AG10803 (cell line): ENCODE results near the gene CCDC141.
A peak's percentile ranks its signal among the peaks of the same experiment; 100 is the strongest.

Experiments used
- DNase-seq: peaks from one replicate; pipeline ENCODE4 v3.0.0; 2010; ENCODE audit warnings: low read depth
- H3K4me3 ChIP-seq: 2 replicates; pipeline ENCODE4 v1.5.1; 2011; ENCODE audit warnings: mild to moderate bottlenecking, low read length, control low read depth
- CTCF ChIP-seq: conservative IDR thresholded peaks from 2 replicates; pipeline ENCODE4 v1.5.1; 2011; ENCODE audit warnings: mild to moderate bottlenecking, low read length, control low read depth, inconsistent platforms

The CCDC141 gene

DNA sequence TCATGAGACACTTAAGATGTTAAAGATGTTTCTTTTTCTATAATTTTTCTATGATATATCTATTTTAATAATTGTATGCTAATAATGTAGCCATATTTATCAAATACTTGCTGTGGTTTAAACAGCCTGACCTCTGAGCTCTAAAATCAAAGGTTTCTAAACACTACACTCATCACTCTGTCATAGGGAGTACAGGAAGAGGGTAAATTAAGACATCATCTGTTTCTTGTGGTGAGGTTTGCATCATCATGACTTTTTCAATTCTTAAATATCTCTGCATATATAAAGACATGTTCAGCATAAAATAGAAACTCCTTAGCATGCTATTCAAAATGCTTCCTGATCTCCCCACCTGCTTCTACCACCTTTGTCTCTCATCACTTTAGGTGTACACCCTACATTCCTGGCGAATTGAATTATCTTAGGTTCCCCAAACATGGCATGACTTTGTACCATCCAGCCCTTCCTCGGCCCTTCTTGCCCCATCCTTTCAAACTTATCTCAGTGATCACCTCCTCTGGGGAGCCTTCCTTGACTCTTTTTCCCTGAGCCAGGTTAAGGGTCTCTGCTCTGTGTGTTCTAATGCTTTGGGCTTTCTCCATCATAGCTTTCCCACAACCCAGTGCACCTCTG, 137.4 kb downstream of the CCDC141 start:
- no peak overlapping the region for H3K4me3 ChIP-seq
- DNase-seq = peak; percentile 3
- TF ChIP-seq CTCF = no peak

GRCh38 chr2:178911039-178911438, 138.9 kb downstream of the CCDC141 start:
- TF ChIP-seq CTCF = no peak
- H3K4me3 ChIP-seq = no peak overlapping the region
- no peak for DNase-seq

GRCh38 chr2:178910005-178910404, 139.9 kb downstream of the CCDC141 start:
- no peak for TF ChIP-seq CTCF
- H3K4me3 ChIP-seq = no peak overlapping the region
- no peak for DNase-seq

- no peak for DNase-seq
- TF ChIP-seq CTCF = no peak
- no peak overlapping the region for H3K4me3 ChIP-seq
Observed at GRCh38 chr2:178909507-178909906, 140.4 kb downstream of the CCDC141 start.

DNA sequence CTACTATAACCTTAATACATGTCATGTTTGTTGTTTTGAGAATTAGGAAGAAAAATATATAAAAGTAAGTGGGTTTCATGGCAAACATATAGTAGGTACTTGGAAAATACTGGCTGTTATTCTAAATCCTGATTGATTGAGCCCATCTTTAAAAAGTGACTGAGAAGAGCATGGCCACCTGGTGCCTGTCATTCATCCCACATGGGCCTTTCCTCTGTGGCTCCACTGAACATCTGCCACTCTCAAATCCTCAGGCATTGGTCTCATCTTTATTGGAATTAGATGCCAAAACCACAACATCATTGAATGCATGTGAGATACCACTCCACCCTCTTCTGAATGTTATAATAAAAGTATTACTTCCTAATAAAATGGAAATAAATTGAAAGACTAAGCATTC, 141.1 kb downstream of the CCDC141 start:
- no peak for TF ChIP-seq CTCF
- no peak for DNase-seq
- H3K4me3 ChIP-seq = no peak overlapping the region

- no peak for TF ChIP-seq CTCF
- H3K4me3 ChIP-seq = no peak overlapping the region
- DNase-seq = no peak
Observed at GRCh38 chr2:178905261-178905660, 144.7 kb downstream of the CCDC141 start.

DNA sequence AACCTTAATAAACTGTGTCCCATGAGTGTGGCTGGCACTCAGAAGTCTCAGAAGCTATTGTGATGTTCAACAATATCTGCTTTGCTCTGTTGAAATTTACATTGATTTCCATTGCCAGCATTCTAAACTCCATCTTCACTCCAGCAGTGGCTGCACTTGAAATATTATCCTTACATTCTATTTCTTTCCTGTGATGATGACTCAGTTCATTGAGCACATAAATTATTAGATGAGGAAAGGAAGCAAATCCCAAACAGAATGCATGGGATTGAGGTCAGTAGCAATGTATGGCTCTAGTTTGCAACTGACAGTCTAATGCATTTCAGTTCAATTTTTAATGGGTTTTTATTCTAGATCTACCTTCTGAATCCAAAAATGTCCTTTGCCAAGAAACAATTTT, 150.3 kb downstream of the CCDC141 start:
- no peak for DNase-seq
- no peak for TF ChIP-seq CTCF
- H3K4me3 ChIP-seq = no peak overlapping the region
